HFFc6 (cell line): Measurements from ENCODE around the gene BDH1. TPM values are rescaled to one million over a fixed set of nuclear protein-coding genes. Genes with fewer than 3 reads are reported as not detected.
A peak's percentile ranks its signal among the peaks of the same experiment; 100 is the strongest.

ENCODE experiments used
- DNase-seq: peaks from one replicate; pipeline ENCODE4 v3.0.0-alpha.2; 2018
- H3K27ac Mint-ChIP-seq: 2 replicates; pipeline ENCODE4 v1.8.0; 2020; ENCODE audit warnings: mild to moderate bottlenecking, mixed read lengths
- H3K27me3 Mint-ChIP-seq: 2 replicates; pipeline ENCODE4 v1.8.0; 2021; ENCODE audit warnings: mild to moderate bottlenecking, moderate library complexity, mixed read lengths; ENCODE audit not compliant: insufficient read depth
- H3K36me3 Mint-ChIP-seq: 2 replicates; pipeline ENCODE4 v1.8.0; 2021; ENCODE audit warnings: low read depth, mixed read lengths
- H3K4me1 Mint-ChIP-seq: 2 replicates; pipeline ENCODE4 v1.8.0; 2020; ENCODE audit warnings: low read depth, mixed read lengths
- H3K4me3 Mint-ChIP-seq: 2 replicates; pipeline ENCODE4 v1.8.0; 2020; ENCODE audit warnings: mild to moderate bottlenecking, moderate library complexity, mixed read lengths
- H3K9me3 Mint-ChIP-seq: 2 replicates; pipeline ENCODE4 v1.8.0; 2020; ENCODE audit warnings: mild to moderate bottlenecking, mixed read lengths
- total RNA-seq, 6 experiments: library from RNA; stranded (reverse); fragmentation: NEBNext Ultra II Directional; extraction: Animal tissue kit (Norgen Biotek cat#: 25700); gene quantifications; 2 replicates in 1 of 6; 3 replicates in 5 of 6; pipeline ENCODE4 v1.2.3, GENCODE V29; 2021
- TF ChIP-seq, protein P1 (sequence below): fragments of 200-600 bp; sonication (generic); IDR thresholded peaks from 2 replicates; pipeline ENCODE4 v1.5.0; 2021; ENCODE audit warnings: antibody characterized with exemption, mild to moderate bottlenecking

The BDH1 gene
- total RNA-seq, 6 experiments from 2014 or later, result 0.87 to 1.5 (median 1.2) TPM

DNA sequence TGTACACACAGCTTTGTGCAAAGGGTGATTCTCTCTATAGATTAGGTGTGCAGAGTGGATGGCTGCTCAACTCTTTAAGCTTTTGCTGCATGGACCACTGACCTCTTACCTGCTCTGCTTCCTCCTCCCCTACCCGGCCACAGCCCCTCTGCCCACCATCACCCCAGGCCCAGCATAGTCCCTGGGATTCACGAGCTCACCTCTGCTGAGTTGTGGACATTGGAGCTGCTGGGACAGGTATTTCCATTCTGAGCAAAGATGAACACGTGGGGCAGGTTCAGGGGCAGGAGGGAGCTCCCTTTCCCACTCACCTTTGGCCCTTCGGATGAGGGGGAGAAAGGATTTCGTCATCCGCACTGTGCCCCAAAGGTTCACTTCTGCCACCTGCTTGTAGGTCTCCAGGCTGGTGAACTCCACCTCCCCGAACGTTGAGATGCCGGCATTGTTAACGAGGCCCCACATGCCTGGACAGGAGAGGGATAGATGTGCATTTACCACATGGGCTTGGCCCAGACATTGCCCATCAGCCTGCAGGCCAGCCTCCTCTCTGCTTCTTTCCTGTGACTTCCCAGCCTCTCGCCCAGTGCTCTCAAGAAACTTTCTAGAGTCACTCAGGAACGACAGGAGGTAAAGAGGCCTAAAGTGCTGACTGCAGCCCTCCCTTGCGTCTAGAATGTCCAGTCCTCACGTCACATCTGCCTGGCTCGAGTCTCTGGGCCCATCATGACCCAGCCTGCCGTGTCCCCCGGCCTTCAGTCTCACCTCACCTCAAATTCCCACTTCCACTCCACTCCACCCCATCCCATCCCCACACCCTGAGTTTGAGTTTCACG lies 41.6 kb downstream of the BDH1 start:
- TF ChIP-seq, protein P1, sequence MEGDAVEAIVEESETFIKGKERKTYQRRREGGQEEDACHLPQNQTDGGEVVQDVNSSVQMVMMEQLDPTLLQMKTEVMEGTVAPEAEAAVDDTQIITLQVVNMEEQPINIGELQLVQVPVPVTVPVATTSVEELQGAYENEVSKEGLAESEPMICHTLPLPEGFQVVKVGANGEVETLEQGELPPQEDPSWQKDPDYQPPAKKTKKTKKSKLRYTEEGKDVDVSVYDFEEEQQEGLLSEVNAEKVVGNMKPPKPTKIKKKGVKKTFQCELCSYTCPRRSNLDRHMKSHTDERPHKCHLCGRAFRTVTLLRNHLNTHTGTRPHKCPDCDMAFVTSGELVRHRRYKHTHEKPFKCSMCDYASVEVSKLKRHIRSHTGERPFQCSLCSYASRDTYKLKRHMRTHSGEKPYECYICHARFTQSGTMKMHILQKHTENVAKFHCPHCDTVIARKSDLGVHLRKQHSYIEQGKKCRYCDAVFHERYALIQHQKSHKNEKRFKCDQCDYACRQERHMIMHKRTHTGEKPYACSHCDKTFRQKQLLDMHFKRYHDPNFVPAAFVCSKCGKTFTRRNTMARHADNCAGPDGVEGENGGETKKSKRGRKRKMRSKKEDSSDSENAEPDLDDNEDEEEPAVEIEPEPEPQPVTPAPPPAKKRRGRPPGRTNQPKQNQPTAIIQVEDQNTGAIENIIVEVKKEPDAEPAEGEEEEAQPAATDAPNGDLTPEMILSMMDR, result no peak
- peaks cover 37% of the 10 kb centered on the region for H3K4me1 Mint-ChIP-seq
- no peak overlapping the region for H3K4me3 Mint-ChIP-seq
- H3K36me3 Mint-ChIP-seq, result no peaks in the 10 kb centered on the region
- H3K9me3 Mint-ChIP-seq, result no peaks in the 10 kb centered on the region
- H3K27me3 Mint-ChIP-seq, result peaks cover 8% of the 10 kb centered on the region
- H3K27ac Mint-ChIP-seq, result no peak overlapping the region
- DNase-seq, result no peak

DNA sequence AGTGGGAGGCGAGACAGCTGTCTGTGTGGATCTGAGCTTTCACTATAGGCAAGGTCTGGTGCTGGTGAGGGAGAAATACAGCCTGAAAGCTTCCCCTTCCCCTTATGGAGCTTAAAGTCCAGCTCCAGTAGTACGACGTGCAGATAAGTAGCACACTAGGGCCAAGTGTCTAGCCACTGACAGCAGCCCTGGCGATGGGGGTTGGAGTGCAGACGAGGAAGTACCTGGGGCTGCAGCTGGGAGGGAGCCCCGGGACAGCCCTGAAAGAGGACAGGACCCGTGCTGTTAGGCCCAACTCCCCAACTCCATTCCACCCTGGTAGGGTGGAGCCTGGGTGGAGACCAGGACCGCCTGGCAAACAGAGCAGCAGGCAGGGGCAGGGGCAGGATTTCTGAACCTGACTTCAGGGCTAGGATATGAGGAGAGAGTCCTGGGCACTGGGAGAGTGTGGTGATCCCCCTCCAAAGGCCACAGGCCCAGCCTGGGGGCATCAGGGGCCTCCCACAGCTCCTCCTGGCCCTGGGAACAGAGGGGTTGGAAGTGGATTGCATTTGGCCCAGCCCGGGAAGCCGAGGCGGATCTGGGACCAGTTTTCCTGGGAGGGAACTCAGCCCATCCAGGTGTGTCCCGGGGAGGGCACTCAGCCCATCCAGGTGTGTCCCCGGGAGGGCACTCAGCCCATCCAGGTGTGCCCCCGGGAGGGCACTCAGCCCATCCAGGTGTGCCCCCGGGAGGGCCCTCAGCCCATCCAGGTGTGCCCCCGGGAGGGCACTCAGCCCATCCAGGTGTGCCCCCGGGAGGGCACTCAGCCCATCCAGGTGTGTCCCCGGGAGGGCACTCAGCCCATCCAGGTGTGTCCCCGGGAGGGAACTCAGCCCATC lies 42.8 kb downstream of the BDH1 start:
- no peak overlapping the region for H3K27ac Mint-ChIP-seq
- H3K9me3 Mint-ChIP-seq, result no peaks in the 10 kb centered on the region
- no peaks in the 10 kb centered on the region for H3K36me3 Mint-ChIP-seq
- no peak overlapping the region for H3K4me3 Mint-ChIP-seq
- peaks cover 37% of the 10 kb centered on the region for H3K4me1 Mint-ChIP-seq
- H3K27me3 Mint-ChIP-seq, result peaks cover 8% of the 10 kb centered on the region
- TF ChIP-seq, protein P1, result no peak
- DNase-seq, result no peak

DNA sequence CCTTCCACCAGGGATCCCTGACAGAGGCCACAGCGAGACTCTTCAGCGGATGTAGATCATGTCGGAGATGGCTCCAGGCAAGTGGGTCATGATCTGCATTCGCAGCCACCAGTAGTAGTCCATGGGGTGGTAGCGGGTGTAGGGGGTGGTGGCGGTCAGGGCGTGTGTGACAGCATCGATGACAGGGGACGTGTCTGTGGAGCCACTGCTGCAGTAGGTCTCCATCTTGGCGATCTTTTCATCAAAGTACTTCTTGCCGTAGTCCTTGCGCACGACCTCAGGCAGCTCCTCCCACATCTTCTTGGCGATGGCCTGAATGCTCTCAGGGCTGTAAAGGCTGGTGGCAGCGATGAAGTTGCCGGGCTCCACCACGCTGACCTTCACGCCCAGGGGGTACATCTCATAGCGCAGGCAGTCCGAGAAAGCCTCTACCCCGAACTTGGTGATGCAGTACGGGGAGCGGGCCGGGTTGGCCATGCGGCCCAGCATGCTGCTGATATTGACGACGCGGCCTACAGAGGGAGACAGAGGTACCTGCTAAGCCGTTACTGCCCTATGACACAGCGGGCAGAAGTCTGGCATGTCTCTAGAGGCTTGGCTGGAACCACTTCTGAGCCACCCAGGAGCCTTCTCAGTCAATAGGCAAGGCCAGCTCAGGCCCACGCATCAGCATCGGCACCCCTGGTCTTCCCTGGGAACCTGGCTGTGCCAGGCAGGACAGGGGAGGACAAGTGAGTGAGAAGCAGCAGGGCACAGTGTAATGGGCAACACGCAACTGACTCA lies 43.7 kb downstream of the BDH1 start:
- peaks cover 8% of the 10 kb centered on the region for H3K27me3 Mint-ChIP-seq
- H3K9me3 Mint-ChIP-seq, result no peaks in the 10 kb centered on the region
- no peak overlapping the region for H3K4me3 Mint-ChIP-seq
- H3K36me3 Mint-ChIP-seq, result no peaks in the 10 kb centered on the region
- TF ChIP-seq, protein P1, result no peak
- no peak overlapping the region for H3K27ac Mint-ChIP-seq
- no peak for DNase-seq
- H3K4me1 Mint-ChIP-seq, result peaks cover 36% of the 10 kb centered on the region

DNA sequence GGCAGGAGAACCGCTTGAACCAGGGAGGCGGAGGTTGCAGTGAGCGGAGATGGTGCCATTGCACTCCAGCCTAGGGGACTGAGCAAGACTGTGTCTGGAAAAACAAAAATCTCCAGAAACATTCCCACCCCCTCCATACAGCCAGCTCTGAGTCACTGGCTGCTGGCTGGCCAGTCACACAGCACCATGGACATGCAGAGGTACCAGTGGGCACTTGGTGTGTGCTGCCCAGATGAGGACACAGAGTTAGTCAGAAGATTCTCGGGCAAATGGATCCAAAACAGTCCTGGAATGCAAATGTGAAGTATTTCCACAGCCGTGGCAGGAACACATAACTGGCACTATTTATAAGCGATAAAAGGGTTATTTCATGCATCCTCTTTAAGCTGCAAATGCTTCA lies 44.6 kb downstream of the BDH1 start:
- Mint-ChIP-seq H3K27ac (peak overlapping the region; percentile 32; the same call in 1 of the 2 replicates), H3K4me3 (no peak overlapping the region), H3K36me3 (no peaks in the 10 kb centered on the region), H3K9me3 (no peaks in the 10 kb centered on the region), H3K4me1 (peaks cover 26% of the 10 kb centered on the region), H3K27me3 (peaks cover 5% of the 10 kb centered on the region)
- peak; percentile 66 for DNase-seq
- TF ChIP-seq, protein P1, result 0 out of 2 replicates have a peak, but pooled peaks have one; percentile 6

DNA sequence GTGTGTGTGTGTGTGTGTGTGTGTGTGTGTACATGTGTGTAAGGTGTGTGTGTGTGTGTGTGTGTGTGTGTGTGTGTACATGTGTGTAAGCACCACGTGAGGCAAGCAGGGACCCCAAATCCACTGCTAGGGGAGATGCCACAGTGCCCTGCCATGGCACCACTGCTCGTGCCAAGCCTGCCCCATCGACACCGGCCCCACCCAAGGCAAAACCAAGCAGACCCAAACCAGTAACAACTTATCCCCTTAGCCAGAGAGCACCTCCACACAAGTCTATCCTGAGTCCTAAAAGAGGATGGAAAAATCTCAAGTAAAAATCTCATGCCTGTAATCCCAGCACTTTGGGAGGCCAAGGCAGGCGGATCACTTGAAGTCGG lies 45.1 kb downstream of the BDH1 start:
- peaks cover 5% of the 10 kb centered on the region for H3K27me3 Mint-ChIP-seq
- TF ChIP-seq, protein P1, result no peak
- H3K36me3 Mint-ChIP-seq, result no peaks in the 10 kb centered on the region
- no peak for DNase-seq
- no peak overlapping the region for H3K4me3 Mint-ChIP-seq
- H3K9me3 Mint-ChIP-seq, result no peaks in the 10 kb centered on the region
- H3K4me1 Mint-ChIP-seq, result peaks cover 23% of the 10 kb centered on the region
- H3K27ac Mint-ChIP-seq, result peak overlapping the region; percentile 32; the same call in 1 of the 2 replicates
